HG03066 (cell line): ENCODE results near the gene CLIP2.
"Not testable (repeated sequence)": the region's sequence is repeated elsewhere in the genome, so short reads cannot be mapped to it uniquely, and the experiment has no call there.

Experiments used
- ATAC-seq: cut with Tn5 transposase; IDR thresholded peaks from one replicate; pipeline ENCODE4 v1.9.1; 2021; ENCODE audit warnings: low read depth; ENCODE audit not compliant: unreplicated experiment

CLIP2 gene

GRCh38 chr7:74294191-74294998, 5.2 kb downstream of the CLIP2 start:
- ATAC-seq: no peak

- no peak for ATAC-seq
These were observed 8.5 kb downstream of the CLIP2 start for GRCh38 chr7:74297516-74298233.

- no peak for ATAC-seq
These were observed 10.2 kb downstream of the CLIP2 start for GRCh38 chr7:74299401-74299800.

GRCh38 chr7:74300926-74301325, 11.7 kb downstream of the CLIP2 start:
- ATAC-seq: no peak

- no peak for ATAC-seq
These were observed 13.6 kb downstream of the CLIP2 start for GRCh38 chr7:74302745-74303221.

GRCh38 chr7:74304550-74304949, 15.3 kb downstream of the CLIP2 start:
- ATAC-seq: no peak

- no peak for ATAC-seq
These were observed 17.0 kb downstream of the CLIP2 start for GRCh38 chr7:74306004-74306729.

- no peak for ATAC-seq
These were observed 17.7 kb downstream of the CLIP2 start for GRCh38 chr7:74306730-74307469.

GRCh38 chr7:74307738-74308505, 18.7 kb downstream of the CLIP2 start:
- no peak for ATAC-seq

GRCh38 chr7:74309181-74309580, 20.0 kb downstream of the CLIP2 start:
- ATAC-seq: no peak

GRCh38 chr7:74311305-74311744, 22.1 kb downstream of the CLIP2 start:
- ATAC-seq: no peak

GRCh38 chr7:74312418-74313028, 23.3 kb downstream of the CLIP2 start:
- no peak for ATAC-seq

- ATAC-seq: not testable (repeated sequence)
These were observed 26.7 kb downstream of the CLIP2 start for GRCh38 chr7:74315891-74316290.

GRCh38 chr7:74317146-74317782, 28.1 kb downstream of the CLIP2 start:
- ATAC-seq: no peak

GRCh38 chr7:74318043-74318442, 28.8 kb downstream of the CLIP2 start:
- no peak for ATAC-seq

GRCh38 chr7:74320645-74321221, 31.5 kb downstream of the CLIP2 start:
- no peak for ATAC-seq

- not testable (repeated sequence) for ATAC-seq
These were observed 33.7 kb downstream of the CLIP2 start for GRCh38 chr7:74322892-74323291.

GRCh38 chr7:74324531-74325209, 35.5 kb downstream of the CLIP2 start:
- ATAC-seq: no peak
